VCaP (cell line): Measurements from ENCODE around the gene LDLRAD3.
A peak's percentile ranks its signal among the peaks of the same experiment; 100 is the strongest.

Source experiments
- H3K27ac ChIP-seq: fragments of 450-650 bp; 2 replicates; pipeline ENCODE4 v1.5.1; 2017
- CTCF ChIP-seq: fragments of 450-650 bp; conservative IDR thresholded peaks from 2 replicates; pipeline ENCODE4 v1.5.1; 2017; ENCODE audit warnings: mild to moderate bottlenecking, moderate library complexity

The LDLRAD3 gene

DNA sequence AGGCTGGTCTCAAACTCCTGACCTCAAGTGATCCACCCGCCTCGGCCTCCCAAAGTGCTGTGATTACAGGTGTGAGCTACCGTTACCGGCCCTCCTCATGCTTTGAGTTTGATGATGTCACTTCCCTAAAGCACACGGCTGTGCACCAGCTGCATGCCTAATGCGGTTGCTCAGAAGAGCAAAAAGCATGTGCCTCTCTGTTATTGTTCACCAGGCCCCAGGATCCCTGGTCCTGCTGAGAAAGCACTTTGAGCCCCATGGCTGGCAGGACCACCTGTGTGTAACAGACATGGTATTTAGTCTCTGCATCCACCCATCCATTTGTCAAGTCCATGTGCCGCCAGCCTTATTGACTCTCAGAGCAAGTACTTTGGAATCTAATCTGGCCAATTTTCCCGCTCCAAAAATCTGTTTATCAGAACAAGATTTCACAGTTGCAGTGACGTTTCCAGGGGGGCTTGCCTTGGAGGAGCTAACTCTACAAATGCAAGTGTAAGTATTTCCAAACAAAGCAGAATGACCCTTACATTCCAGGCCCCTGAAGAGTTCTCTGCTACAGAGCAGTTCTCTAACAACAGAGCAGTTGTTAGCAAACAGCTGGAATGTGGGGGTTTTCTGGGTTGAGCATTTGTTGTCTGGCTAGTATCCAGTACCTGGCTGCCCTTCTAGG is 89.4 kb downstream of the LDLRAD3 start:
- TF ChIP-seq CTCF = no peak
- no peak overlapping the region for H3K27ac ChIP-seq

GRCh38 chr11:36033936-36034335 is 90.1 kb downstream of the LDLRAD3 start:
- no peak for TF ChIP-seq CTCF
- no peak overlapping the region for H3K27ac ChIP-seq

DNA sequence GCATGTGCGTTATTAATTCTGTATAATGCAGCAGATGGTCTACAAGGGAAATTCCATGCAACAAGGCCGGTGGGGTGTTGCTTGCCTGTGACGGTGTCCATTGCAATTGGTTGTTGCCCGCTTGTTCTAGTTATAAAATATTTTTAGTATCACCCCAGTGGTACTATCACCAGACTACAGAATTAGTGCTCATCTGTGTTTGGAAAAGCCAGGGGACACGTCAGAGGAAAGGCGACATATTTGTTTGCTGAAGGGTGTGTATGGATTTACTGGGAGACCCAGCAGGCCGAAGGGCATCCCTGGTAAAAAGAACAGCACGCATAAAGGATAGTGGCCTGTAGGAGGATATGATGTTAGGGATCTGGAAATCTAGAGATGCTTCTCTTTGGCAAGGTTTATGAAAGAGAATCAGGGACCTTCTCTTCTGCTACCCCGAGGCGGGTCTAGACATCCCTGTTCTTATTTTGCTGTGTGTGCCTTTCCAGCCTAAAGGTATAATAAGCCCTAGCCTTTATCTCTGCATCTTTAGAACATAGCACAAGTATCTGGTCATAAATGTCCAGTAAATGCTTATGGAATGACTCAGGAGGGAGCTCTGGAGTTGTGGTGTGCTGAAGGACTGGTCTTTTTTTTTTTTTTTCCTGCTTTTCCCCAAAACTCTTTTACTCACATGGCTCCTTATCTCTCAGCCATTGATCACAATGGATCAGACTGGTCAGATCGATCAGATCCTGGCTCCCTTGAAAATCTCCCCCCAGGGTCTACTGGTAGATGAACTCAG is 90.9 kb downstream of the LDLRAD3 start:
- peak overlapping the region; percentile 41 for H3K27ac ChIP-seq
- TF ChIP-seq CTCF = no peak

- peak overlapping the region; percentile 41 for H3K27ac ChIP-seq
These were observed 91.6 kb downstream of the LDLRAD3 start for GRCh38 chr11:36035454-36035853.

DNA sequence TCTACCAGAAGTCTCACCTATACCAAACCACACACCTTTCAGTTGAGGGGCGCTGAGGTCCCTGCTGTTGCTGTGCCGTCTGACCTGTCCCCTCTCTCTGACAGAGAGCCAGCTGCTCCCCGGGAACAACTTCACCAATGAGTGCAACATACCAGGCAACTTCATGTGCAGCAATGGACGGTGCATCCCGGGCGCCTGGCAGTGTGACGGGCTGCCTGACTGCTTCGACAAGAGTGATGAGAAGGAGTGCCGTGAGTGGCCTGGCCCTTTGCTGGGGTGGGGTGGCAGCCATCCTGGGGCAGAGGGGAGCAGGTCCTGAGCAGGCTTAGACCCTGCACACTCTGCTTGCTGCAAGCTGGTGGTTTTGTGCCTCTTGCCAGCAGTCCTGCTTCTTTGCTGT is 92.1 kb downstream of the LDLRAD3 start:
- peak overlapping the region; percentile 41 for H3K27ac ChIP-seq

More at GRCh38 chr11:36035454-36035853, 91.6 kb downstream of the LDLRAD3 start:
- no peak for TF ChIP-seq CTCF

DNA sequence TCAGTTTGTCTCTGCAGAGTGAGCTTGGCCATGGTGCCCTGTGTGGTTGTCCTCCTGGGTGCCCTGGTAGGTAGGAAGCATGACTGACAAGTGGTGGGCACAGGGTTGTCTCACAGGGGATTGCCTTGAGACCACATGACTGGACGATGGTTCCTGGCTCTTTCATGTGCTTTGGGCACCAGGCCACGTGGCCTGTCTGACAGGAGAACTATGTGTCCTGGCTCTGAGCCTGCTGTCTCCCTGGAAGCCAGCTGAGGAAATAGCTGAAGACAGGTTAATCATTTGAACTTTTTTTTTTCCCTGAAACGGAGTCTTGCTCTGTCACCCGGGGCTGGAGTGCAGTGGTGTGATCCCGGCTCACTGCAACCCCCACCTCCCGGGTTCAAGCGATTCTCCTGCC is 93.2 kb downstream of the LDLRAD3 start:
- no peak for TF ChIP-seq CTCF
- peak overlapping the region; percentile 41; the same call in 1 of the 2 replicates for H3K27ac ChIP-seq

More for the DNA sequence above, 92.1 kb downstream of the LDLRAD3 start:
- TF ChIP-seq CTCF = no peak

- H3K27ac ChIP-seq = no peak overlapping the region
- TF ChIP-seq CTCF = no peak
These were observed 94.7 kb downstream of the LDLRAD3 start for GRCh38 chr11:36038541-36038940.
